Measurements from ENCODE around the gene PPP1R16B.
"Not testable (repeated sequence)": the region's sequence is repeated elsewhere in the genome, so short reads cannot be mapped to it uniquely, and the experiment has no call there.

The PPP1R16B gene

DNA sequence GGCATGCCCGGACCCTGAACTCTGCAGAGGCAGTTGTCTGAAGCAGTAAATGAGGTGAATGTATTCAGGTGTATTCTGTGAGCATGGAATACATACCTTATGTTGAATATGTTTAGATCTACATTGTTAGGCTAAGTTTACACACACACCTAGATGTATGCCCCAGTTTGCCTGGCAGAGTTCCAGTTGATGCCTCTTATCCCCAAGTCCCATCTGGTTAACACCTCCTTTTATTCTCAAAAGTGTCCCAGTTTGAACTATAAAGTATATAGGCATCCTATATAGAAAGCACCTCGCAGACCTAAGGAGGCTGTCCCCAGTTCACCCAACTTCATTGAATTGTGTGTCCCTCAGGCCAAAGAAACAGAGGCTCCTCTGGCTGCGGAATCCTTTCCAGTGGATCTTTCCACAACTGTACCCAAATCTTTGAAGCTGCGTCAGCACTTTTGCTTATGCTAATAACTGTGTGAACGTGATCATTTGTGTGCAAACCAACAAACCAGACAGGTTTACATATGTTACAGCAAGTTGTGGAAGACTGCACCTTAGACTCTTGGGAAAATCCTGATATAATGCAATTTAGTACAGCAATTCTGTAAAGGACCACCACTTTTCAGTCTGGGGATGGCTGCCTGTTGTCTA lies 151.9 kb downstream of the PPP1R16B start:
- no peaks in the 10 kb centered on the region for H3K9me2 ChIP-seq (replicated peaks; ENCODE audit: control insufficient read depth, low read length)
- peaks cover 19% of the 10 kb centered on the region for H3K36me3 ChIP-seq (ENCODE audit: control insufficient read depth, low read length)
- TF ChIP-seq CTCF (IDR thresholded peaks at IDR 0.05; ENCODE audit: low read depth, low read length, poor library complexity, severe bottlenecking): no peak
- no peak for TF ChIP-seq EZH2phosphoT487 (IDR thresholded peaks at IDR 0.05; ENCODE audit: borderline replicate concordance, low read length)
- no peak overlapping the region for H3K4me3 ChIP-seq (ENCODE audit: low read length)
- no peaks in the 10 kb centered on the region for H3K27me3 ChIP-seq (ENCODE audit: control insufficient read depth, low read length)
- no peak overlapping the region for H3K4me2 ChIP-seq (ENCODE audit: low read length)
- H3K27ac ChIP-seq (ENCODE audit: low read depth, low read length): no peak overlapping the region
- H3K4me1 ChIP-seq (ENCODE audit: control insufficient read depth, low read length): peaks cover 11% of the 10 kb centered on the region
- H3F3A ChIP-seq (ENCODE audit: control insufficient read depth, insufficient read depth): peaks cover 41% of the 10 kb centered on the region
- H3K9me3 ChIP-seq (ENCODE audit: control insufficient read depth, insufficient read depth, low read length): no peaks in the 10 kb centered on the region
- H4K20me1 ChIP-seq (ENCODE audit: control insufficient read depth, insufficient read depth, low read depth, low read length): no peaks in the 10 kb centered on the region
- peaks cover 14% of the 10 kb centered on the region for H3K79me2 ChIP-seq (ENCODE audit: control insufficient read depth, low read length)

GRCh38 chr20:38957915-38958485 lies 152.5 kb downstream of the PPP1R16B start:
- no peaks in the 10 kb centered on the region for H3K9me3 ChIP-seq (ENCODE audit: control insufficient read depth, insufficient read depth, low read length)
- TF ChIP-seq EZH2phosphoT487 (IDR thresholded peaks at IDR 0.05; ENCODE audit: borderline replicate concordance, low read length) (no peak), CTCF (IDR thresholded peaks at IDR 0.05; ENCODE audit: low read depth, low read length, poor library complexity, severe bottlenecking) (no peak)
- peaks cover 38% of the 10 kb centered on the region for H3F3A ChIP-seq (ENCODE audit: control insufficient read depth, insufficient read depth)
- peaks cover 12% of the 10 kb centered on the region for H3K4me1 ChIP-seq (ENCODE audit: control insufficient read depth, low read length)
- H4K20me1 ChIP-seq (ENCODE audit: control insufficient read depth, insufficient read depth, low read depth, low read length): no peaks in the 10 kb centered on the region
- no peaks in the 10 kb centered on the region for H3K27me3 ChIP-seq (ENCODE audit: control insufficient read depth, low read length)
- H3K79me2 ChIP-seq (ENCODE audit: control insufficient read depth, low read length): peaks cover 21% of the 10 kb centered on the region
- H3K27ac ChIP-seq (ENCODE audit: low read depth, low read length): no peak overlapping the region
- no peaks in the 10 kb centered on the region for H3K9me2 ChIP-seq (replicated peaks; ENCODE audit: control insufficient read depth, low read length)
- H3K4me2 ChIP-seq (ENCODE audit: low read length): no peak overlapping the region
- peaks cover 13% of the 10 kb centered on the region for H3K36me3 ChIP-seq (ENCODE audit: control insufficient read depth, low read length)
- no peak overlapping the region for H3K4me3 ChIP-seq (ENCODE audit: low read length)

- H4K20me1 ChIP-seq (ENCODE audit: control insufficient read depth, insufficient read depth, low read depth, low read length); H3K9me2 ChIP-seq (replicated peaks; ENCODE audit: control insufficient read depth, low read length); H3K27me3 ChIP-seq (ENCODE audit: control insufficient read depth, low read length); H3K36me3 ChIP-seq (ENCODE audit: control insufficient read depth, low read length); H3K9me3 ChIP-seq (ENCODE audit: control insufficient read depth, insufficient read depth, low read length); H3K27ac ChIP-seq (ENCODE audit: low read depth, low read length); H3K4me3 ChIP-seq (ENCODE audit: low read length): not testable (repeated sequence)
- Histone ChIP-seq H3K4me1 (ENCODE audit: control insufficient read depth, low read length) (peaks cover 22% of the 10 kb centered on the region), H3K79me2 (ENCODE audit: control insufficient read depth, low read length) (peaks cover 43% of the 10 kb centered on the region), H3K4me2 (ENCODE audit: low read length) (peak overlapping the region; percentile 91), H3F3A (ENCODE audit: control insufficient read depth, insufficient read depth) (peaks cover 29% of the 10 kb centered on the region)
These were observed 154.7 kb downstream of the PPP1R16B start for GRCh38 chr20:38960187-38960687.

DNA sequence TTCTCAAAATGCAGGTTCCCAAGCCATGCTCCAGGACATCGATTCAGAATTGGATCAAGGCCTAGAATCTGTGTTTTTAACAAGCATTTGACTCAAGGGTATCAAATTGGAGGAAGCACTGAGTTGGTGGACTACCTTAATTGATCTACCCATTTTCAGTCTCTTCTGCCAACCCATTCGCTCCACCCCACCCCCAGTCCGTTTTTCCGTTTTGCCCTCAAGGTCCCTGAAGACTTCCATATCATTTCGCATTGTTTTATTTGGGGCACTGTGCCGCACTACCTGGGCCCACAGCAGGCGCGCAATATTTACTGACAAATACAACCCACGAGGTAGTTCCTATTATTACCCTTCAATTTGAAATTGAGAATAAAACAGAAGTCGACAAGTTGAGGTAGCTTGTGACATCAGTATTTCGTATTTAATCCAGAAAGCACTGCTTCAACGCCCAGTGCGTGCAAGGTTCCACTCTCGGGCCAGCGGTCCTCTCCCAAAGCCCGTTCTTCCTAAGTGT lies 156.1 kb downstream of the PPP1R16B start:
- Histone ChIP-seq H3K9me3 (ENCODE audit: control insufficient read depth, insufficient read depth, low read length) (no peaks in the 10 kb centered on the region), H3K79me2 (ENCODE audit: control insufficient read depth, low read length) (peaks cover 57% of the 10 kb centered on the region), H3K4me2 (ENCODE audit: low read length) (peak overlapping the region; percentile 91), H3K36me3 (ENCODE audit: control insufficient read depth, low read length) (peaks cover 8% of the 10 kb centered on the region), H3K27ac (ENCODE audit: low read depth, low read length) (peak overlapping the region; percentile 80), H4K20me1 (ENCODE audit: control insufficient read depth, insufficient read depth, low read depth, low read length) (no peaks in the 10 kb centered on the region), H3K4me1 (ENCODE audit: control insufficient read depth, low read length) (peaks cover 22% of the 10 kb centered on the region), H3F3A (ENCODE audit: control insufficient read depth, insufficient read depth) (peaks cover 22% of the 10 kb centered on the region), H3K4me3 (ENCODE audit: low read length) (peak overlapping the region; percentile 73), H3K9me2 (replicated peaks; ENCODE audit: control insufficient read depth, low read length) (no peaks in the 10 kb centered on the region), H3K27me3 (ENCODE audit: control insufficient read depth, low read length) (no peaks in the 10 kb centered on the region)
- no peak for TF ChIP-seq EZH2phosphoT487 (IDR thresholded peaks at IDR 0.05; ENCODE audit: borderline replicate concordance, low read length)
- TF ChIP-seq CTCF (IDR thresholded peaks at IDR 0.05; ENCODE audit: low read depth, low read length, poor library complexity, severe bottlenecking): no peak
